ENCODE data around the gene ACER3. TPM values are rescaled to one million over a fixed set of nuclear protein-coding genes. Genes with fewer than 3 reads are reported as not detected.
"Not testable (repeated sequence)": the region's sequence is repeated elsewhere in the genome, so short reads cannot be mapped to it uniquely, and the experiment has no call there.

Gene ACER3
- total RNA-seq, 2 experiments from 2014 or later = 10.5 to 10.9 TPM

- Mint-ChIP-seq H3K4me1 (ENCODE audit: low read depth) (no peaks in the 10 kb centered on the region), H3K9me3 (no peaks in the 10 kb centered on the region), H3K4me3 (no peak overlapping the region), H3K36me3 (no peaks in the 10 kb centered on the region), H3K27me3 (no peaks in the 10 kb centered on the region), H3K27ac (no peak overlapping the region)
- no peak for DNase-seq
- ChIA-PET CTCF (no interaction called here), POLR2A (no interaction called here)
- intact Hi-C loops (cut with micrococcal nuclease) = no loop called here
Measured at GRCh38 chr11:76995081-76995576, 134.4 kb downstream of the ACER3 start.

GRCh38 chr11:76997512-76997911 is 136.8 kb downstream of the ACER3 start:
- H3K27me3 Mint-ChIP-seq = no peaks in the 10 kb centered on the region
- intact Hi-C loops (cut with micrococcal nuclease) = no loop called here
- H3K4me3 Mint-ChIP-seq = no peak overlapping the region
- POLR2A ChIA-PET = no interaction called here
- no peaks in the 10 kb centered on the region for H3K36me3 Mint-ChIP-seq
- CTCF ChIA-PET = interaction anchor here (0.6 kb wide), 1 partner anchor 79 kb away, joined by 3 read pairs; no protein-coding TSS in a partner anchor
- DNase-seq = no peak
- H3K4me1 Mint-ChIP-seq (ENCODE audit: low read depth) = no peaks in the 10 kb centered on the region
- H3K9me3 Mint-ChIP-seq = no peaks in the 10 kb centered on the region
- no peak overlapping the region for H3K27ac Mint-ChIP-seq

GRCh38 chr11:76999597-76999996 is 138.9 kb downstream of the ACER3 start:
- ChIA-PET POLR2A (no interaction called here), CTCF (no interaction called here)
- intact Hi-C loops (cut with micrococcal nuclease) = no loop called here
- Mint-ChIP-seq H3K4me1 (ENCODE audit: low read depth) (no peaks in the 10 kb centered on the region), H3K36me3 (no peaks in the 10 kb centered on the region), H3K9me3 (no peaks in the 10 kb centered on the region), H3K27ac (no peak overlapping the region), H3K4me3 (no peak overlapping the region), H3K27me3 (no peaks in the 10 kb centered on the region)
- no peak for DNase-seq

GRCh38 chr11:77001613-77002012 is 140.9 kb downstream of the ACER3 start:
- intact Hi-C loops (cut with micrococcal nuclease) = no loop called here
- Mint-ChIP-seq H3K4me1 (ENCODE audit: low read depth) (no peaks in the 10 kb centered on the region), H3K27me3 (no peaks in the 10 kb centered on the region), H3K36me3 (peaks cover under 1% of the 10 kb centered on the region), H3K9me3 (no peaks in the 10 kb centered on the region), H3K4me3 (no peak overlapping the region), H3K27ac (no peak overlapping the region)
- ChIA-PET CTCF (no interaction called here), POLR2A (no interaction called here)
- no peak for DNase-seq

GRCh38 chr11:77002776-77003175 is 142.1 kb downstream of the ACER3 start:
- Mint-ChIP-seq H3K27ac (no peak overlapping the region), H3K4me3 (no peak overlapping the region), H3K36me3 (peaks cover 2% of the 10 kb centered on the region), H3K27me3 (no peaks in the 10 kb centered on the region), H3K4me1 (ENCODE audit: low read depth) (no peaks in the 10 kb centered on the region), H3K9me3 (no peaks in the 10 kb centered on the region)
- CTCF ChIA-PET = no interaction called here
- DNase-seq = no peak
- intact Hi-C loops (cut with micrococcal nuclease) = no loop called here
- POLR2A ChIA-PET = no interaction called here

GRCh38 chr11:77003963-77004362 is 143.2 kb downstream of the ACER3 start:
- H3K4me1 Mint-ChIP-seq (ENCODE audit: low read depth) = no peaks in the 10 kb centered on the region
- ChIA-PET CTCF (no interaction called here), POLR2A (no interaction called here)
- H3K9me3 Mint-ChIP-seq = no peaks in the 10 kb centered on the region
- intact Hi-C loops (cut with micrococcal nuclease) = no loop called here
- DNase-seq = no peak
- H3K27ac Mint-ChIP-seq = no peak overlapping the region
- H3K27me3 Mint-ChIP-seq = no peaks in the 10 kb centered on the region
- peaks cover 2% of the 10 kb centered on the region for H3K36me3 Mint-ChIP-seq
- no peak overlapping the region for H3K4me3 Mint-ChIP-seq

DNA sequence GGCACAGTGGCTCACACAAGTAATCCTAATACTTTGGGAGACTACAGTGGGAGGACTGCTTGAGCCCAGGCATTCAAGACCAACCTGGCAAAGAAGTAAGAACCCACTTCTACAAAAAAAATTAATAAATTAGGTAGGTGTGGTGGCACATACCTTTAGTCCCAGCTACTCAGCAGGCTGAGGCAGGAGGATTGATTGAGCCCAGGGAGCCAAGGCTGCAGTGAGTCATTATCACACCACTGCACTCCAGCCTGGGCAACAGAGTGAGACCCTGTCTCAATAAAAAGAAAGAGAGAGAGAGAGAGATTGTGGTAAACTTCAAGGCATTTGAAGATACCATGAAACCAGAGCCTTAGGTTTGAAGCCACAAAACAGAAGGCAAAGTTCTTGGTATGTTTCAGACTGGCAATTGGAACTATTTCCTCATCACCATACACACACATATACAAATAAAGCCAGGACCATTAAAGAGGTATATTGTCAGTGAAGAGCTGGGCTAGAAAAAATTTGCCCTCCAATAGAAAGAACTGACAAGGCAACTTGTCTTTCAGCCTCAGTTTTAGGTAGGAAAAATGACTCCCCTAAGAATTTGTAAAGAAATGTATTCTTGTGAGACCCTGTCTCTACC is 148.9 kb downstream of the ACER3 start:
- CTCF ChIA-PET = no interaction called here
- intact Hi-C loops (cut with micrococcal nuclease) = no loop called here
- no peaks in the 10 kb centered on the region for H3K4me1 Mint-ChIP-seq (ENCODE audit: low read depth)

DNA sequence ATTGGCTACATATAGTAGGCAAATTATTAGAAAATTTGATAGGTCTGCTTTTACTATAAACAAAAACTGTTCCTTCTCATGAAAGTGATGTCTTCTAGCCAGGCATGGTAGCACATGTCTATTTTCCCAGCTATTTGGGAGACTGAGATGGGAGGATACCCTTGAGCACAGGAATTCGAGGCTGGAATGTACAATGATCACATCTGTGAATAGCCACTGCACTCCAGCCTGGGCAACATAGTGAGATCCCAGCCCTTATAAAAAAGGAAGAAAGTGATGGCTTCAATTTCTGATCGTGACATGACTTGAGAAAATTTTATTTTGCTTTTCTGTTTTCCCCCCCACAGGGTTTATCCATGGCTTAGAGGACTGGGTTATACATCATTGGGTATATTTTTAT is 154.0 kb downstream of the ACER3 start:
- Mint-ChIP-seq H3K27me3 (no peaks in the 10 kb centered on the region), H3K4me1 (ENCODE audit: low read depth) (peaks cover 9% of the 10 kb centered on the region), H3K27ac (no peak overlapping the region), H3K36me3 (peaks cover 5% of the 10 kb centered on the region), H3K9me3 (no peaks in the 10 kb centered on the region), H3K4me3 (no peak overlapping the region)
- DNase-seq = no peak
- ChIA-PET POLR2A (no interaction called here), CTCF (interaction anchor here (1.8 kb wide), 1 partner anchor 76 kb away, joined by 6 read pairs; no protein-coding TSS in a partner anchor)
- intact Hi-C loops (cut with micrococcal nuclease) = no loop called here

More for the DNA sequence above, 148.9 kb downstream of the ACER3 start:
- Mint-ChIP-seq H3K9me3 (no peaks in the 10 kb centered on the region), H3K27ac (no peak overlapping the region), H3K27me3 (no peaks in the 10 kb centered on the region), H3K36me3 (peaks cover 2% of the 10 kb centered on the region), H3K4me3 (no peak overlapping the region)
- no peak for DNase-seq
- POLR2A ChIA-PET = no interaction called here

- H3K9me3 Mint-ChIP-seq; intact Hi-C loops (cut with micrococcal nuclease); POLR2A ChIA-PET; H3K36me3 Mint-ChIP-seq; H3K4me1 Mint-ChIP-seq (ENCODE audit: low read depth); H3K4me3 Mint-ChIP-seq; DNase-seq; H3K27me3 Mint-ChIP-seq: not testable (repeated sequence)
- H3K27ac Mint-ChIP-seq = peak overlapping the region; percentile 13
- CTCF ChIA-PET = interaction anchor here (1.8 kb wide), 1 partner anchor 99 kb away, joined by 4 read pairs; no protein-coding TSS in a partner anchor
Measured at GRCh38 chr11:77018396-77018924, 157.7 kb downstream of the ACER3 start.

DNA sequence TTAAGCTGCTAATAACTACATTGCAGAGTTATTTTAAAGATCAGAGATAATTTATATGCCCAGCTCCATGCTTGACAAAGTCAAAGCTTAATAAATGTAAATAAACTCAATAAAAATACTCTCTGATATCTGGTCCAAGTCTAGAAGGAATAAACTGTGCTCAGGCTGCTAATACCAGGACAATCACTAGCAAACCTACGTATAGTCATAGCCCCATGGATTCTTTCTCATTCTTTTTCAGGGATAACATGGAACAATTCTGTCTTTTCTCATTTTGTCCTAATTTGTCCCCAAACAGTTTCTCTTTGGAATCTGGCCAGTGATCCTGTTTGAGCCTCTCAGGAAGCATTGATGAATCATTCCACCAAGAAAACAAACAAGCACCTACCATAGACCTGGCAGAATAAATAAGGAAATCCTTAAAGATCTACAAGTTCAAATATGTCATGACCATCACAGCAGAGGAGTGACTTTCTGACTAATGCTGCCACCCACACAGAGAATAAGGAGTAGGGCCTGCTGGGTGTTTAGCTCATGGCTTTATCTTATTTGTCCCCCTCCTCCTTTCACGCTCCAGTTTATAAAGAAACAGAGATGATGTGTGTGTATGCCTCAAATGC is 159.4 kb downstream of the ACER3 start:
- H3K36me3 Mint-ChIP-seq = peaks cover 9% of the 10 kb centered on the region
- no peaks in the 10 kb centered on the region for H3K27me3 Mint-ChIP-seq
- H3K4me1 Mint-ChIP-seq (ENCODE audit: low read depth) = peaks cover 9% of the 10 kb centered on the region
- intact Hi-C loops (cut with micrococcal nuclease) = no loop called here
- ChIA-PET CTCF (interaction anchor here (1.8 kb wide), 1 partner anchor 100 kb away, joined by 4 read pairs; no protein-coding TSS in a partner anchor), POLR2A (interaction anchor here (0.7 kb wide), 1 partner anchor 22 kb away, joined by 3 read pairs; no protein-coding TSS in a partner anchor)
- no peak overlapping the region for H3K4me3 Mint-ChIP-seq
- no peaks in the 10 kb centered on the region for H3K9me3 Mint-ChIP-seq
- DNase-seq = no peak
- H3K27ac Mint-ChIP-seq = no peak overlapping the region

DNA sequence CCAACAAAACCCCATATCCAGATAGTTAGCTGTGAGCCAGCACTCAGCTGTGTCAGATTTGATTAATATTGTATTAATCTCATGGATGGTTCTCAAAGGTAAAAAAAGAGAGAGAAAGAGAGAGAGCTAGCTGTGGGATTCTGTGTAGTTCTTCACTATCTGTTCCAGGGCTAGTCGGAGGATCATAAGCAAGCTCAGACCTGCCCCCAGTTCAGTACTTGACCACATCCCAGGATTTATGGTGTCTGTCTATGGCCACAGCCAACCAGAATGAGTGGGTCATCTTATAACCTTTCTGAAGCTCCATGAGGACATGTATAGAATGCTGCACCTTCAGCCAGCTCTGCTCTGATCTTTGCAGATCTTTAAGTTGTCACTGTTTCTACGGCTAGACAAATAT is 160.0 kb downstream of the ACER3 start:
- H3K27ac Mint-ChIP-seq = no peak overlapping the region
- CTCF ChIA-PET = interaction anchor here (0.6 to 1.1 kb wide), 2 partner anchors 27 to 133 kb away, joined by 3 read pairs; no protein-coding TSS in a partner anchor
- H3K4me1 Mint-ChIP-seq (ENCODE audit: low read depth) = peaks cover 9% of the 10 kb centered on the region

DNA sequence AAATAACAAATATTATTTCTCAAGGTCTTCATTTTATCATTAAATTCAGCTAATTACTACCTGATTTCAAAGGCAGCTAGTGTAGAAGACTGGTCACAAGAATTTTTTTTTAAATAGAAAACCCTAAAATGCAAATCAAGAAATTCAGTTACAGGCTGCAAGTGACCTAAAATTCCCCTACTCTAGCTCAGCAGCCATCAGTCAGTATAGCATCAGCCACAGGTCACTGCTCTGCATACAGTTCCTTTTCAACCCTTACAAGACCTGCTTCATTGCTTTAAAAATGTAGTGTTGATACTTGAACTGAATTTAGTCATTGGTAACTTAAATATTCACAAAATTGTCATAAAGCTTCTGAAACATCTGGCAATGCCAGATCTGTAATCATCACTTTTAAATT is 164.0 kb downstream of the ACER3 start:
- Mint-ChIP-seq H3K9me3 (no peaks in the 10 kb centered on the region), H3K27ac (no peak overlapping the region), H3K36me3 (peaks cover 4% of the 10 kb centered on the region), H3K27me3 (peaks cover 14% of the 10 kb centered on the region), H3K4me3 (no peak overlapping the region), H3K4me1 (ENCODE audit: low read depth) (no peaks in the 10 kb centered on the region)
- ChIA-PET CTCF (interaction anchor here (0.6 to 1.3 kb wide), 2 partner anchors 105 to 106 kb away, joined by 3 to 4 read pairs; no protein-coding TSS in a partner anchor), POLR2A (no interaction called here)
- no peak for DNase-seq
- intact Hi-C loops (cut with micrococcal nuclease) = no loop called here

More for the DNA sequence above, 160.0 kb downstream of the ACER3 start:
- DNase-seq = no peak
- Mint-ChIP-seq H3K4me3 (no peak overlapping the region), H3K27me3 (no peaks in the 10 kb centered on the region), H3K36me3 (peaks cover 9% of the 10 kb centered on the region), H3K9me3 (no peaks in the 10 kb centered on the region)
- intact Hi-C loops (cut with micrococcal nuclease) = no loop called here
- POLR2A ChIA-PET = no interaction called here

Data from activated CD4-positive, alpha-beta memory T cell treated with anti-CD3 and anti-CD28 coated beads for 36 hours (primary cell).